HepG2 (cell line): ENCODE results near the gene NAGK. TPM values are rescaled to one million over a fixed set of nuclear protein-coding genes. Genes with fewer than 3 reads are reported as not detected.

ENCODE experiments used
- BORCS8-MEF2B ChIP-seq: sonication (generic); formaldehyde crosslinking; IDR thresholded peaks from 2 replicates; pipeline ENCODE4 v1.8.0; 2022; ENCODE audit warnings: mild to moderate bottlenecking, missing genetic modification reagents
- ELK4 ChIP-seq: sonication (generic); formaldehyde crosslinking; IDR thresholded peaks from 2 replicates; pipeline ENCODE4 v1.9.0; 2021; ENCODE audit warnings: missing genetic modification reagents, borderline replicate concordance
- GPBP1L1 ChIP-seq: sonication (generic); formaldehyde crosslinking; IDR thresholded peaks from 2 replicates; pipeline ENCODE4 v1.5.0; 2020; ENCODE audit warnings: mild to moderate bottlenecking, missing genetic modification reagents
- HNRNPLL ChIP-seq: fragments of 200-400 bp; formaldehyde crosslinking; IDR thresholded peaks from 2 replicates; pipeline ENCODE4 v1.6.1; 2017; ENCODE audit warnings: mild to moderate bottlenecking, low read depth, low read length; ENCODE audit not compliant: poor library complexity, severe bottlenecking
- MXD1 ChIP-seq: sonication (generic); formaldehyde crosslinking; IDR thresholded peaks from 2 replicates; pipeline ENCODE4 v1.4.0; 2020; ENCODE audit warnings: mild to moderate bottlenecking, missing genetic modification reagents
- PHF20 ChIP-seq: sonication (generic); formaldehyde crosslinking; IDR thresholded peaks from 2 replicates; pipeline ENCODE4 v1.5.0; 2020; ENCODE audit warnings: mild to moderate bottlenecking, missing genetic modification reagents
- PRPF4 ChIP-seq: fragments of 200-400 bp; formaldehyde crosslinking; IDR thresholded peaks from 2 replicates; pipeline ENCODE4 v1.6.1; 2016; ENCODE audit warnings: low read length, low read depth; ENCODE audit not compliant: poor library complexity, severe bottlenecking
- SMYD3 ChIP-seq: sonication (generic); formaldehyde crosslinking; IDR thresholded peaks from 2 replicates; pipeline ENCODE4 v1.8.1; 2023; ENCODE audit warnings: mild to moderate bottlenecking, missing genetic modification reagents
- TFDP1 ChIP-seq: IDR thresholded peaks from 2 replicates; pipeline ENCODE4 v1.6.1; 2016; ENCODE audit warnings: missing compliant biosample characterization, missing genetic modification reagents, borderline replicate concordance
- ZBTB8A ChIP-seq: sonication (generic); formaldehyde crosslinking; IDR thresholded peaks from 2 replicates; pipeline ENCODE4 v1.4.0; 2020; ENCODE audit warnings: mild to moderate bottlenecking, low read depth, missing genetic modification reagents, borderline replicate concordance
- ZFX ChIP-seq: sonication (generic); formaldehyde crosslinking; IDR thresholded peaks from 2 replicates; pipeline ENCODE4 v1.4.0; 2020; ENCODE audit warnings: mild to moderate bottlenecking, low read depth, missing genetic modification reagents, moderate library complexity
- ZNF18 ChIP-seq: sonication (generic); formaldehyde crosslinking; IDR thresholded peaks from 2 replicates; pipeline ENCODE4 v1.8.0; 2022; ENCODE audit warnings: mild to moderate bottlenecking, missing genetic modification reagents; ENCODE audit not compliant: insufficient replicate concordance
- ZNF441 ChIP-seq: sonication (generic); formaldehyde crosslinking; IDR thresholded peaks from 2 replicates; pipeline ENCODE4 v1.7.0; 2021; ENCODE audit warnings: missing genetic modification reagents, borderline replicate concordance
- ZNF574 ChIP-seq: sonication (generic); formaldehyde crosslinking; IDR thresholded peaks from 2 replicates; pipeline ENCODE4 v1.4.0; 2020; ENCODE audit warnings: missing genetic modification reagents
- ZNF580 ChIP-seq: IDR thresholded peaks from 2 replicates; pipeline ENCODE4 v1.6.1; 2016; ENCODE audit warnings: low read depth, borderline replicate concordance
- ZNF614 ChIP-seq: IDR thresholded peaks from 2 replicates; pipeline ENCODE4 v1.6.1; 2018; ENCODE audit warnings: missing biosample characterization, missing genetic modification reagents, inconsistent platforms, borderline replicate concordance
- ZNF691 ChIP-seq: sonication (generic); formaldehyde crosslinking; IDR thresholded peaks from 2 replicates; pipeline ENCODE4 v1.4.0; 2020; ENCODE audit warnings: missing genetic modification reagents, low read depth, mild to moderate bottlenecking, borderline replicate concordance
- polyA plus RNA-seq, 8 experiments: library from polyadenylated mRNA; depleted of rRNA in 3 of 8; stranded (reverse) in 7 of 8; unstranded in 1 of 8; fragments of >200 nt; fragmentation: Illumina TruSeq in 4 of 8; extraction: Trizol in 4 of 8; gene quantifications; 2 replicates each; pipeline versions ENCODE4 v1.2.1 to v1.2.3, GENCODE V29; 2011 to 2016; ENCODE audit warnings: low read depth in 4 of 8, missing spikeins in 1 of 8, mixed read lengths in 1 of 8; ENCODE audit not compliant: insufficient read depth in 1 of 8
- total RNA-seq, 5 experiments: library from RNA; depleted of rRNA; stranded (reverse); fragments of >200 nt; fragmentation: Illumina TruSeq; extraction: Trizol; gene quantifications; 2 replicates each; pipeline ENCODE4 v1.2.3, GENCODE V29; 2016; ENCODE audit warnings: low read depth in 1 of 5

NAGK gene
- total and polyA plus RNA-seq, 2 of the 13 experiments (the other 11 are each of a cell fraction or from before 2014, with no cell fraction given) = 24.4 to 35.2 TPM

- TF ChIP-seq PRPF4 (no peak), ZNF441 (CRISPR knock-in tag) (peak; percentile 90; the same call in 1 of the 2 replicates), TFDP1 (CRISPR knock-in tag) (peak; percentile 98), ZFX (CRISPR knock-in tag) (peak; percentile 76), ZNF574 (CRISPR knock-in tag) (peak; percentile 94), ZNF614 (CRISPR knock-in tag) (peak; percentile 96; the same call in 1 of the 2 replicates), ZBTB8A (CRISPR knock-in tag) (peak; percentile 43), ZNF18 (CRISPR knock-in tag) (peak; percentile 77), MXD1 (CRISPR knock-in tag) (peak; percentile 99), ZNF580 (CRISPR knock-in tag) (peak; percentile 99), GPBP1L1 (CRISPR knock-in tag) (no peak), ELK4 (CRISPR knock-in tag) (no peak; the same call in 1 of the 2 replicates), PHF20 (peak; percentile 96), SMYD3 (CRISPR knock-in tag) (peak; percentile 96), ZNF691 (CRISPR knock-in tag) (peak; percentile 97), HNRNPLL (peak; percentile 96), BORCS8-MEF2B (CRISPR knock-in tag) (peak; percentile 94)
Observed at GRCh38 chr2:71068218-71069035, at the start of gene NAGK (continued).
